Measurements from ENCODE around the gene SLC35F1.

DNA sequence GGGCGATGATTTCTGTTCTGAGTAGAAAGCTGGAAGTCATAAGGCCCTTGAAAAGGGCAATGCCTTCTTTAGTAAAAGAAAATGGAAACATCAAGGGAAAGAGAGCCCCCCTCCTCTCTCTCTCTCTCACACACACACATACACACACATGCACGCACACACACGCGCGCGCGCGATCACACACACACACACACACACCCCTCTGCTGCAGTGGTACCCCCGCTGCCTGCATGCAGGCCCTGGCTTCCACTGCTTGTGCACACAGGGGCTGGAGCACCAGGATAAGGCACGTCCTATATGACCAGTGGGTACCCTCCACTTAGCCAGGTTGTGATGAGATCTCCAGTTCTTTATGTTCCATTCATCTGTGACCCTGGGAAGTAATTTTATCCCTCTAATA, 300.9 kb downstream of the SLC35F1 start:
- TF ChIP-seq, protein P1, sequence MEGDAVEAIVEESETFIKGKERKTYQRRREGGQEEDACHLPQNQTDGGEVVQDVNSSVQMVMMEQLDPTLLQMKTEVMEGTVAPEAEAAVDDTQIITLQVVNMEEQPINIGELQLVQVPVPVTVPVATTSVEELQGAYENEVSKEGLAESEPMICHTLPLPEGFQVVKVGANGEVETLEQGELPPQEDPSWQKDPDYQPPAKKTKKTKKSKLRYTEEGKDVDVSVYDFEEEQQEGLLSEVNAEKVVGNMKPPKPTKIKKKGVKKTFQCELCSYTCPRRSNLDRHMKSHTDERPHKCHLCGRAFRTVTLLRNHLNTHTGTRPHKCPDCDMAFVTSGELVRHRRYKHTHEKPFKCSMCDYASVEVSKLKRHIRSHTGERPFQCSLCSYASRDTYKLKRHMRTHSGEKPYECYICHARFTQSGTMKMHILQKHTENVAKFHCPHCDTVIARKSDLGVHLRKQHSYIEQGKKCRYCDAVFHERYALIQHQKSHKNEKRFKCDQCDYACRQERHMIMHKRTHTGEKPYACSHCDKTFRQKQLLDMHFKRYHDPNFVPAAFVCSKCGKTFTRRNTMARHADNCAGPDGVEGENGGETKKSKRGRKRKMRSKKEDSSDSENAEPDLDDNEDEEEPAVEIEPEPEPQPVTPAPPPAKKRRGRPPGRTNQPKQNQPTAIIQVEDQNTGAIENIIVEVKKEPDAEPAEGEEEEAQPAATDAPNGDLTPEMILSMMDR (IDR thresholded peaks at IDR 0.05) = no peak
- TF ChIP-seq POLR2A (IDR thresholded peaks at IDR 0.05) = no peak

Data from lower leg skin (tissue), 3 donors.